ENCODE results near the gene RREB1. TPM values are rescaled to one million over a fixed set of nuclear protein-coding genes. Genes with fewer than 3 reads are reported as not detected.
"Not testable (repeated sequence)": the region's sequence is repeated elsewhere in the genome, so short reads cannot be mapped to it uniquely, and the experiment has no call there.

The RREB1 gene
- polyA plus RNA-seq, 4 donors = 6.5 to 38.3 (median 11.5) TPM

- Histone ChIP-seq H3K4me3 (ENCODE audit: low read depth in 1 of 3, low read length in 3 of 3) (no peak overlapping the region), H3K27ac (ENCODE audit: low read depth in 1 of 3, low read length in 2 of 3) (no peak overlapping the region), H3K27me3 (ENCODE audit: control insufficient read depth in 3 of 3, insufficient read depth in 3 of 3, low read length in 3 of 3) (no peaks in the 10 kb centered on the region), H3K36me3 (ENCODE audit: control insufficient read depth in 3 of 3, insufficient read depth in 2 of 3, low read depth in 1 of 3, low read length in 3 of 3) (peaks cover 0 to 4% (median 0%) of the 10 kb centered on the region in 3 donors), H3K4me1 (ENCODE audit: control insufficient read depth in 3 of 3, insufficient read depth in 2 of 3, low read depth in 1 of 3, low read length in 2 of 3) (peaks cover 0 to 5% (median 0%) of the 10 kb centered on the region in 3 donors), H3K9me3 (ENCODE audit: control insufficient read depth in 2 of 2, insufficient read depth in 1 of 2, low read depth in 1 of 2, low read length in 1 of 2) (peaks cover 0 to 9% of the 10 kb centered on the region in 2 donors)
- 61 to 74% (median 64%) methylated on average over 13 of the region's 13 CpGs for WGBS, 3 donors
- no peak for FAIRE-seq
- DNase-seq = peak in 1 of 2 donors; percentile 23
Measured at GRCh38 chr6:7267466-7268091, 159.8 kb downstream of the RREB1 start.

DNA sequence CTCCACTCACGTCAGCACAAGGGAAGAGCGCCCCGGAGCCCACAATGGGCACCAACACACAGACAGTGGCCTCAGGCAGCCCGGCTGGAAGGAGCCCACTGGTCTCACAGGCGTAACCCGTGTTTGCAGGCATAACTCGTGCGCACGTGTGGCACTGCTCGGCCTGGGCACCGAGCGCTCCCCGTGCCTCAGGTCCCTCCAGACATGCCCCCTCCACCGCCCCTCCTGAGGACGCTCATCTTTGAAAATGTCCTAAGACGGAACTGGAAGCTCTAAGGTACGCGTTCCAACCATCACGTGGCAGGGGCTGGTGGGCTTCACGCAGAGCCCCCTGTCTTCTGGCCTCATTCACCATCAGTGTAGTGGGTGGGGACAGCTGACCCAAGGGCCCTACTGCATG, 160.6 kb downstream of the RREB1 start:
- H3K27ac ChIP-seq (ENCODE audit: low read depth in 1 of 3, low read length in 2 of 3) = no peak overlapping the region
- H3K4me1 ChIP-seq (ENCODE audit: control insufficient read depth in 3 of 3, insufficient read depth in 2 of 3, low read depth in 1 of 3, low read length in 2 of 3) = peaks cover 0 to 5% (median 0%) of the 10 kb centered on the region in 3 donors
- H3K9me3 ChIP-seq (ENCODE audit: control insufficient read depth in 2 of 2, insufficient read depth in 1 of 2, low read depth in 1 of 2, low read length in 1 of 2) = peaks cover 0 to 9% of the 10 kb centered on the region in 2 donors
- WGBS, 3 donors = 93 to 96% (median 96%) methylated on average over 20 of the region's 20 CpGs
- no peak overlapping the region for H3K4me3 ChIP-seq (ENCODE audit: low read depth in 1 of 3, low read length in 3 of 3)
- H3K27me3 ChIP-seq (ENCODE audit: control insufficient read depth in 3 of 3, insufficient read depth in 3 of 3, low read length in 3 of 3) = no peaks in the 10 kb centered on the region
- DNase-seq (no peak), FAIRE-seq (no peak)
- H3K36me3 ChIP-seq (ENCODE audit: control insufficient read depth in 3 of 3, insufficient read depth in 2 of 3, low read depth in 1 of 3, low read length in 3 of 3) = peaks cover 0 to 4% (median 0%) of the 10 kb centered on the region in 3 donors

- WGBS, 3 donors = 90 to 92% (median 92%) methylated on average over 23 of the region's 23 CpGs
- Histone ChIP-seq H3K27ac (ENCODE audit: low read depth in 1 of 3, low read length in 2 of 3) (no peak overlapping the region), H3K9me3 (ENCODE audit: control insufficient read depth in 2 of 2, insufficient read depth in 1 of 2, low read depth in 1 of 2, low read length in 1 of 2) (peaks cover 0 to 9% of the 10 kb centered on the region in 2 donors), H3K4me3 (ENCODE audit: low read depth in 1 of 3, low read length in 3 of 3) (no peak overlapping the region), H3K4me1 (ENCODE audit: control insufficient read depth in 3 of 3, insufficient read depth in 2 of 3, low read depth in 1 of 3, low read length in 2 of 3) (peaks cover 0 to 5% (median 0%) of the 10 kb centered on the region in 3 donors), H3K36me3 (ENCODE audit: control insufficient read depth in 3 of 3, insufficient read depth in 2 of 3, low read depth in 1 of 3, low read length in 3 of 3) (peaks cover 0 to 4% (median 0%) of the 10 kb centered on the region in 3 donors), H3K27me3 (ENCODE audit: control insufficient read depth in 3 of 3, insufficient read depth in 3 of 3, low read length in 3 of 3) (no peaks in the 10 kb centered on the region)
- DNase-seq = no peak
- no peak for FAIRE-seq
Measured at GRCh38 chr6:7268816-7269555, 161.2 kb downstream of the RREB1 start.

DNA sequence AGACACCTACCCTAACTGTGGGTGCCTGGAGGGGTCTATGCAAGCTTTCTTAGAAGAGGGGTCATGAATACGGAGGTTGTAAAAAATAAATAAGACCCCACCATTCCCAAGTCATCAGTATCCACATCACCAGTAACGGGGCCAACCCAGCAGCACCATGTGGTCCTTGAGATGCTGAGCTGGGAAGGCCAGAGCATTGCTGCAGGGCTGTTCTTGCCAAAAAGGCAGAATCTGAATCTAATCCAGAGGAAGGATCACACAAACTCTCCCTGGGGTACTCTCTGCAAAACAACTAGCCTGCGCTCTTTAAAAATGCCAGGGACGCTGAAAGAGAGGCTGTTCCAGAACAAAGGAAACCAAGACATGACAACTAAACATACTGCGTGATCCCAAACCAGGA, 162.1 kb downstream of the RREB1 start:
- Histone ChIP-seq H3K27ac (ENCODE audit: low read depth in 1 of 3, low read length in 2 of 3) (no peak overlapping the region), H3K4me1 (ENCODE audit: control insufficient read depth in 3 of 3, insufficient read depth in 2 of 3, low read depth in 1 of 3, low read length in 2 of 3) (peaks cover 0 to 5% (median 0%) of the 10 kb centered on the region in 3 donors), H3K27me3 (ENCODE audit: control insufficient read depth in 3 of 3, insufficient read depth in 3 of 3, low read length in 3 of 3) (no peaks in the 10 kb centered on the region), H3K9me3 (ENCODE audit: control insufficient read depth in 2 of 2, insufficient read depth in 1 of 2, low read depth in 1 of 2, low read length in 1 of 2) (peaks cover 0 to 9% of the 10 kb centered on the region in 2 donors), H3K36me3 (ENCODE audit: control insufficient read depth in 3 of 3, insufficient read depth in 2 of 3, low read depth in 1 of 3, low read length in 3 of 3) (peaks cover 0 to 4% (median 0%) of the 10 kb centered on the region in 3 donors), H3K4me3 (ENCODE audit: low read depth in 1 of 3, low read length in 3 of 3) (no peak overlapping the region)
- DNase-seq = no peak
- 84 to 91% (median 91%) methylated on average over 5 of the region's 5 CpGs for WGBS, 3 donors
- FAIRE-seq = no peak

- FAIRE-seq = no peak
Measured at GRCh38 chr6:7270320-7271204, 162.8 kb downstream of the RREB1 start.

GRCh38 chr6:7271205-7271534, 163.4 kb downstream of the RREB1 start:
- DNase-seq (no peak), FAIRE-seq (no peak)
- Histone ChIP-seq H3K4me3 (ENCODE audit: low read depth in 1 of 3, low read length in 3 of 3) (no peak overlapping the region), H3K36me3 (ENCODE audit: control insufficient read depth in 3 of 3, insufficient read depth in 2 of 3, low read depth in 1 of 3, low read length in 3 of 3) (peaks cover 0 to 4% (median 0%) of the 10 kb centered on the region in 3 donors), H3K27me3 (ENCODE audit: control insufficient read depth in 3 of 3, insufficient read depth in 3 of 3, low read length in 3 of 3) (no peaks in the 10 kb centered on the region), H3K4me1 (ENCODE audit: control insufficient read depth in 3 of 3, insufficient read depth in 2 of 3, low read depth in 1 of 3, low read length in 2 of 3) (peaks cover 0 to 5% (median 0%) of the 10 kb centered on the region in 3 donors), H3K9me3 (ENCODE audit: control insufficient read depth in 2 of 2, insufficient read depth in 1 of 2, low read depth in 1 of 2, low read length in 1 of 2) (peaks cover 0 to 3% of the 10 kb centered on the region in 2 donors), H3K27ac (ENCODE audit: low read depth in 1 of 3, low read length in 2 of 3) (no peak overlapping the region)
- WGBS, 3 donors = 63 to 80% (median 69%) methylated on average over 11 of the region's 11 CpGs

More at GRCh38 chr6:7270320-7271204, 162.8 kb downstream of the RREB1 start:
- H3K4me3 ChIP-seq (ENCODE audit: low read depth in 1 of 3, low read length in 3 of 3) = no peak overlapping the region
- H3K36me3 ChIP-seq (ENCODE audit: control insufficient read depth in 3 of 3, insufficient read depth in 2 of 3, low read depth in 1 of 3, low read length in 3 of 3) = peaks cover 0 to 4% (median 0%) of the 10 kb centered on the region in 3 donors
- peaks cover 0 to 9% of the 10 kb centered on the region in 2 donors for H3K9me3 ChIP-seq (ENCODE audit: control insufficient read depth in 2 of 2, insufficient read depth in 1 of 2, low read depth in 1 of 2, low read length in 1 of 2)
- H3K27me3 ChIP-seq (ENCODE audit: control insufficient read depth in 3 of 3, insufficient read depth in 3 of 3, low read length in 3 of 3) = no peaks in the 10 kb centered on the region
- 79 to 84% (median 82%) methylated on average over 16 of the region's 16 CpGs for WGBS, 3 donors
- peaks cover 0 to 5% (median 0%) of the 10 kb centered on the region in 3 donors for H3K4me1 ChIP-seq (ENCODE audit: control insufficient read depth in 3 of 3, insufficient read depth in 2 of 3, low read depth in 1 of 3, low read length in 2 of 3)
- DNase-seq = peak; percentile 59 to 79
- no peak overlapping the region for H3K27ac ChIP-seq (ENCODE audit: low read depth in 1 of 3, low read length in 2 of 3)

DNA sequence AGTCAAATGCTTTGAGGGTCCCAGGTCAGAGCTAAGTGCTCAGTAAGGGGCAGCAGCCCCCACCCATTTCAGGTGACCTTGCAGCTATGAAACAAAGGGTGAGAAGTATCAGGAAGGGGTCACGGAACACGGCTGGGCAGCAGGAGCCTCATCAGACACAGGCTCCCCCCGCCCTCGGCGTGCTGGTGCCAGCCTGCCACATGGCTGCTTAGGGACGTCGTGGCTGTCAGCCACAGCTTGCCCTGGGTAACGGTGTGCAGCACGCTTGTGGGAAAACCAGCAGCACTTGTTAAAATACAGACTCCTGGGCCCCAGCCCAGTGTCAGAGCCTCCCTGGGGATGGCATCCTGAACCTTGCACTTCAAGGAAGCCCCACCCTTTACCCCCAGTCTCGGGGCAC, 165.9 kb downstream of the RREB1 start:
- DNase-seq = no peak
- no peak for FAIRE-seq

GRCh38 chr6:7274525-7274924, 166.8 kb downstream of the RREB1 start:
- H3K27me3 ChIP-seq (ENCODE audit: control insufficient read depth in 3 of 3, insufficient read depth in 3 of 3, low read length in 3 of 3); H3K36me3 ChIP-seq (ENCODE audit: control insufficient read depth in 3 of 3, insufficient read depth in 2 of 3, low read depth in 1 of 3, low read length in 3 of 3); H3K9me3 ChIP-seq (ENCODE audit: control insufficient read depth in 2 of 2, insufficient read depth in 1 of 2, low read depth in 1 of 2, low read length in 1 of 2); FAIRE-seq; H3K4me3 ChIP-seq (ENCODE audit: low read depth in 1 of 3, low read length in 3 of 3); DNase-seq; H3K27ac ChIP-seq (ENCODE audit: low read depth in 1 of 3, low read length in 2 of 3); H3K4me1 ChIP-seq (ENCODE audit: control insufficient read depth in 3 of 3, insufficient read depth in 2 of 3, low read depth in 1 of 3, low read length in 2 of 3): not testable (repeated sequence)
- 84 to 90% (median 88%) methylated on average over 8 of the region's 8 CpGs for WGBS, 3 donors

More for the DNA sequence above, 165.9 kb downstream of the RREB1 start:
- H3K27ac ChIP-seq (ENCODE audit: low read depth in 1 of 3, low read length in 2 of 3) = no peak overlapping the region
- H3K4me1 ChIP-seq (ENCODE audit: control insufficient read depth in 3 of 3, insufficient read depth in 2 of 3, low read depth in 1 of 3, low read length in 2 of 3) = peaks cover 0 to 5% (median 0%) of the 10 kb centered on the region in 3 donors
- peaks cover 0 to 1% (median 0%) of the 10 kb centered on the region in 3 donors for H3K36me3 ChIP-seq (ENCODE audit: control insufficient read depth in 3 of 3, insufficient read depth in 2 of 3, low read depth in 1 of 3, low read length in 3 of 3)
- H3K27me3 ChIP-seq (ENCODE audit: control insufficient read depth in 3 of 3, insufficient read depth in 3 of 3, low read length in 3 of 3) = no peaks in the 10 kb centered on the region
- no peak overlapping the region for H3K4me3 ChIP-seq (ENCODE audit: low read depth in 1 of 3, low read length in 3 of 3)
- 57 to 73% (median 69%) methylated on average over 10 of the region's 10 CpGs for WGBS, 3 donors
- no peaks in the 10 kb centered on the region for H3K9me3 ChIP-seq (ENCODE audit: control insufficient read depth in 2 of 2, insufficient read depth in 1 of 2, low read depth in 1 of 2, low read length in 1 of 2)

Data from small intestine (tissue), 7 donors.